Measurements from ENCODE around the gene AKIRIN2.
A peak's percentile ranks its signal among the peaks of the same experiment; 100 is the strongest.

AKIRIN2 gene

GRCh38 chr6:87670707-87671106 is 31.3 kb downstream of the AKIRIN2 start:
- no peaks in the 10 kb centered on the region for H3K9me3 Mint-ChIP-seq
- peaks cover 21% of the 10 kb centered on the region for H3K4me1 Mint-ChIP-seq
- DNase-seq: no peak
- no peaks in the 10 kb centered on the region for H3K27me3 Mint-ChIP-seq (ENCODE audit: low read depth, poor library complexity)
- peak overlapping the region; percentile 92 for H3K27ac Mint-ChIP-seq
- peaks cover 69% of the 10 kb centered on the region for H3K36me3 Mint-ChIP-seq (ENCODE audit: low read depth)
- TF ChIP-seq, protein P1, sequence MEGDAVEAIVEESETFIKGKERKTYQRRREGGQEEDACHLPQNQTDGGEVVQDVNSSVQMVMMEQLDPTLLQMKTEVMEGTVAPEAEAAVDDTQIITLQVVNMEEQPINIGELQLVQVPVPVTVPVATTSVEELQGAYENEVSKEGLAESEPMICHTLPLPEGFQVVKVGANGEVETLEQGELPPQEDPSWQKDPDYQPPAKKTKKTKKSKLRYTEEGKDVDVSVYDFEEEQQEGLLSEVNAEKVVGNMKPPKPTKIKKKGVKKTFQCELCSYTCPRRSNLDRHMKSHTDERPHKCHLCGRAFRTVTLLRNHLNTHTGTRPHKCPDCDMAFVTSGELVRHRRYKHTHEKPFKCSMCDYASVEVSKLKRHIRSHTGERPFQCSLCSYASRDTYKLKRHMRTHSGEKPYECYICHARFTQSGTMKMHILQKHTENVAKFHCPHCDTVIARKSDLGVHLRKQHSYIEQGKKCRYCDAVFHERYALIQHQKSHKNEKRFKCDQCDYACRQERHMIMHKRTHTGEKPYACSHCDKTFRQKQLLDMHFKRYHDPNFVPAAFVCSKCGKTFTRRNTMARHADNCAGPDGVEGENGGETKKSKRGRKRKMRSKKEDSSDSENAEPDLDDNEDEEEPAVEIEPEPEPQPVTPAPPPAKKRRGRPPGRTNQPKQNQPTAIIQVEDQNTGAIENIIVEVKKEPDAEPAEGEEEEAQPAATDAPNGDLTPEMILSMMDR (IDR thresholded peaks at IDR 0.05): no peak
- H3K4me3 Mint-ChIP-seq: no peak overlapping the region

GRCh38 chr6:87669051-87669450 is 33.0 kb downstream of the AKIRIN2 start:
- DNase-seq: no peak
- no peaks in the 10 kb centered on the region for H3K9me3 Mint-ChIP-seq
- H3K4me3 Mint-ChIP-seq: no peak overlapping the region
- H3K36me3 Mint-ChIP-seq (ENCODE audit: low read depth): peaks cover 53% of the 10 kb centered on the region
- TF ChIP-seq, protein P1 (IDR thresholded peaks at IDR 0.05): no peak
- H3K4me1 Mint-ChIP-seq: peaks cover 21% of the 10 kb centered on the region
- H3K27ac Mint-ChIP-seq: peak overlapping the region; percentile 64
- H3K27me3 Mint-ChIP-seq (ENCODE audit: low read depth, poor library complexity): no peaks in the 10 kb centered on the region

GRCh38 chr6:87668013-87668412 is 34.0 kb downstream of the AKIRIN2 start:
- TF ChIP-seq, protein P1 (IDR thresholded peaks at IDR 0.05): no peak
- Mint-ChIP-seq H3K36me3 (ENCODE audit: low read depth) (peaks cover 57% of the 10 kb centered on the region), H3K4me3 (no peak overlapping the region), H3K27ac (no peak overlapping the region), H3K4me1 (peaks cover 21% of the 10 kb centered on the region), H3K9me3 (no peaks in the 10 kb centered on the region), H3K27me3 (ENCODE audit: low read depth, poor library complexity) (no peaks in the 10 kb centered on the region)
- DNase-seq: no peak

GRCh38 chr6:87667032-87667431 is 35.0 kb downstream of the AKIRIN2 start:
- Mint-ChIP-seq H3K27me3 (ENCODE audit: low read depth, poor library complexity) (no peaks in the 10 kb centered on the region), H3K4me1 (peaks cover 16% of the 10 kb centered on the region), H3K9me3 (no peaks in the 10 kb centered on the region), H3K36me3 (ENCODE audit: low read depth) (peaks cover 53% of the 10 kb centered on the region), H3K27ac (no peak overlapping the region), H3K4me3 (no peak overlapping the region)
- TF ChIP-seq, protein P1 (IDR thresholded peaks at IDR 0.05): no peak
- DNase-seq: no peak

DNA sequence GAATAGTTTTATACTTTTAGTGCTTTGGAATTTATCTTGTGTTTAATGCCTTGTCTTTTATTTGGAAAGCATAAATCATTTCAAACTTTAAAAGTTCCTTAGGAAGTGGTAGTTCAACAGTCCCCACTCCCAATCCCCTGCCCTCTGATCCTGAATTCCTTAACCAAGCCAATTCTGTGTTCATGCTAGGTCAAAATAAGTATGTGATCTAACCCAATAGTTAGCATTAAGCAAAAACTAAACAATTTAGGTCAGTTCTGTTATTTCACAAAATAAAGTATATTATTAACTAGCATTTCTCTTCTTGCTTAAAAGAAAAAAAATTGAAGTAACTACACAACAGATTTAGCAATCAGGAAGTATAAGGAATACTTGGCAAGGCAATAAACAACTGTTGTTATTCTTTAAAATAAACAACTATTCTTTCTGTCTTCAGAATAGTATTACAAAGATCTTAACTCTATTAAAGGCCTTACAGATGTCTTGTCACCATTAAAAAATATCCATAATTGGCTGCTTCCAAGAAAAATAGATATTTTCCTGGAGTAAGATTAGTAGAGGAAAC is 37.0 kb downstream of the AKIRIN2 start:
- H3K4me1 Mint-ChIP-seq: no peaks in the 10 kb centered on the region
- DNase-seq: no peak
- no peak overlapping the region for H3K27ac Mint-ChIP-seq
- peaks cover 3% of the 10 kb centered on the region for H3K27me3 Mint-ChIP-seq (ENCODE audit: low read depth, poor library complexity)
- H3K36me3 Mint-ChIP-seq (ENCODE audit: low read depth): peaks cover 56% of the 10 kb centered on the region
- TF ChIP-seq, protein P1 (IDR thresholded peaks at IDR 0.05): no peak
- H3K9me3 Mint-ChIP-seq: no peaks in the 10 kb centered on the region
- H3K4me3 Mint-ChIP-seq: no peak overlapping the region

DNA sequence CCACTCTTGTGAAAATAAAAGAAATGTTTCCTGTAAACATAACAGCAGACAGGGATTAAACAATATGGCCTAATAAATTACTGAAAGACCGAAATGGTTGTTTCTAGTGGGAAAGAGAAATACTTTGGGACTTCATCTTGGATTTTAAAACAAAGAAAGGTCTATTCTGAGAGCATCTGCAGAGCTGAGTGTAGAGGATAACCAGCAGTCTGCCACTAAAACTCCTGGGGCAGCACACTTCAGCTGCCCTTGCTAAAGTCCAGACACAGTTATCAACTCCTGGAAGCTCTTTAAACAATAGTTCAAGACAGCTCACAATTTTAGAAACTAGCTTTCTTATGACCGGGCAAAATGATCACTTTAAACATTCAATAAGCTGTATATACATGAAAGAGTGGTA is 38.6 kb downstream of the AKIRIN2 start:
- Mint-ChIP-seq H3K36me3 (ENCODE audit: low read depth) (peaks cover 65% of the 10 kb centered on the region), H3K4me1 (no peaks in the 10 kb centered on the region), H3K4me3 (no peak overlapping the region), H3K27me3 (ENCODE audit: low read depth, poor library complexity) (peaks cover 3% of the 10 kb centered on the region), H3K9me3 (no peaks in the 10 kb centered on the region), H3K27ac (peak overlapping the region; percentile 71)
- TF ChIP-seq, protein P1 (IDR thresholded peaks at IDR 0.05): no peak
- DNase-seq: no peak
